ENCODE data around the gene DNAH17. TPM values are rescaled to one million over a fixed set of nuclear protein-coding genes. Genes with fewer than 3 reads are reported as not detected.
"Not testable (repeated sequence)": the region's sequence is repeated elsewhere in the genome, so short reads cannot be mapped to it uniquely, and the experiment has no call there.

Gene DNAH17
- total and polyA plus RNA-seq, 2 experiments from 2014 or later: 0.64 TPM; not detected in 1

- Histone ChIP-seq H3F3A (ENCODE audit: insufficient read depth) (no peaks in the 10 kb centered on the region), H3K36me3 (ENCODE audit: low read depth) (no peaks in the 10 kb centered on the region), H3K27me3 (replicated peaks; ENCODE audit: insufficient read depth) (no peaks in the 10 kb centered on the region), H2AFZ (no peak overlapping the region), H3K4me1 (ENCODE audit: insufficient read depth) (no peaks in the 10 kb centered on the region), H3K4me3 (no peak overlapping the region), H4K20me1 (ENCODE audit: insufficient read depth) (no peaks in the 10 kb centered on the region), H3K9ac (no peak overlapping the region), H3K9me2 (ENCODE audit: insufficient read depth) (no peaks in the 10 kb centered on the region), H3K4me2 (ENCODE audit: unreplicated experiment) (no peak overlapping the region), H3K79me2 (ENCODE audit: insufficient read depth) (no peaks in the 10 kb centered on the region), H3K9me3 (ENCODE audit: low read depth) (no peaks in the 10 kb centered on the region), H3K27ac (no peak overlapping the region)
- WGBS, 2 experiments (ENCODE audit: low coverage in 1 of 2, low lambda C conversion rate in 2 of 2, missing lambda C conversion rate in 2 of 2): 69 to 72% methylated on average over 12 of the region's 12 CpGs
- TF ChIP-seq EZH2phosphoT487 (IDR thresholded peaks at IDR 0.05; ENCODE audit: insufficient read depth, low read depth) (no peak), EZH2 (IDR thresholded peaks at IDR 0.05; ENCODE audit: insufficient read depth, poor library complexity, severe bottlenecking) (no peak)
- in situ Hi-C loops (cut with MboI): no loop called here
- DNase-seq: no peak
These were observed 108.8 kb downstream of the DNAH17 start for GRCh38 chr17:78468366-78468765.

- in situ Hi-C loops (cut with MboI): no loop called here
- H3K36me3 ChIP-seq (ENCODE audit: low read depth): no peaks in the 10 kb centered on the region
- no peak overlapping the region for H3K4me2 ChIP-seq (ENCODE audit: unreplicated experiment)
- H3F3A ChIP-seq (ENCODE audit: insufficient read depth): no peaks in the 10 kb centered on the region
- 76 to 80% methylated on average over 26 of the region's 26 CpGs for WGBS, 2 experiments (ENCODE audit: low coverage in 1 of 2, low lambda C conversion rate in 2 of 2, missing lambda C conversion rate in 2 of 2)
- no peak overlapping the region for H2AFZ ChIP-seq
- no peak overlapping the region for H3K4me3 ChIP-seq
- no peak for TF ChIP-seq EZH2 (IDR thresholded peaks at IDR 0.05; ENCODE audit: insufficient read depth, poor library complexity, severe bottlenecking)
- TF ChIP-seq EZH2phosphoT487 (IDR thresholded peaks at IDR 0.05; ENCODE audit: insufficient read depth, low read depth): no peak
- no peaks in the 10 kb centered on the region for H3K27me3 ChIP-seq (replicated peaks; ENCODE audit: insufficient read depth)
- H3K79me2 ChIP-seq (ENCODE audit: insufficient read depth): no peaks in the 10 kb centered on the region
- H3K9ac ChIP-seq: no peak overlapping the region
- H3K27ac ChIP-seq: no peak overlapping the region
- no peaks in the 10 kb centered on the region for H4K20me1 ChIP-seq (ENCODE audit: insufficient read depth)
- H3K9me3 ChIP-seq (ENCODE audit: low read depth): no peaks in the 10 kb centered on the region
- H3K9me2 ChIP-seq (ENCODE audit: insufficient read depth): no peaks in the 10 kb centered on the region
- no peaks in the 10 kb centered on the region for H3K4me1 ChIP-seq (ENCODE audit: insufficient read depth)
- no peak for DNase-seq
These were observed 110.1 kb downstream of the DNAH17 start for GRCh38 chr17:78466786-78467715.

DNA sequence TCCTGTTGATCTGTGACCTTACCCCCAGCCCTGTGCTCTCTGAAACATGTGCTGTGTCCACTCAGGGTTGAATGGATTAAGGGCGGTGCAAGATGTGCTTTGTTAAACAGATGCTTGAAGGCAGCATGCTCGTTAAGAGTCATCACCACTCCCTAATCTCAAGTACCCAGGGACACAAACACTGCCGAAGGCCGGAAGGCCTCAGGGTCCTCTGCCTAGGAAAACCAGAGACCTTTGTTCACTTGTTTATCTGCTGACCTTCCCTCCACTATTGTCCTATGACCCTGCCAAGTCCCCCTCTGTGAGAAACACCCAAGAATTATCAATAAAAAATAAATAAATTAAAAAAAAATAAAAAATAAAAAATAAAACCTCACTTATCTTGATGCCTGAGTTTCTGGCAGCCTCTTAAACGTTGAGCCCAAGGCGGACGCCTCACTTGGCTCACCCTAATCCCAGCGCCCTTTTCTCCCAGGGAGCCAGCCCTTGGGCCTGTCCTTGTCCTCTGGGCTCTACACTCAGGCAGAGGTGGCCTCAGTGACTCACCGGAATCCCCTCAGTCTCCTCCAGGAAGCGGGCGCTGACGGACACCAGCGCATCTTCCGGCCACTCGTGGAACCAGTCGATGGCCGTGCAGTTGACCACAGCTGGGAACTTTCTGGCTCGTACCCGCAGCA lies 110.9 kb downstream of the DNAH17 start:
- DNase-seq; H3K4me2 ChIP-seq (ENCODE audit: unreplicated experiment); H3K4me1 ChIP-seq (ENCODE audit: insufficient read depth); H4K20me1 ChIP-seq (ENCODE audit: insufficient read depth); H3K4me3 ChIP-seq; H3K79me2 ChIP-seq (ENCODE audit: insufficient read depth); H3K9me3 ChIP-seq (ENCODE audit: low read depth); H3K36me3 ChIP-seq (ENCODE audit: low read depth); H3K9ac ChIP-seq; H3K27ac ChIP-seq; in situ Hi-C loops (cut with MboI); H2AFZ ChIP-seq; H3K9me2 ChIP-seq (ENCODE audit: insufficient read depth); H3K27me3 ChIP-seq (replicated peaks; ENCODE audit: insufficient read depth); H3F3A ChIP-seq (ENCODE audit: insufficient read depth): not testable (repeated sequence)
- 73 to 77% methylated on average over 19 of the region's 19 CpGs for WGBS, 2 experiments (ENCODE audit: low coverage in 1 of 2, low lambda C conversion rate in 2 of 2, missing lambda C conversion rate in 2 of 2)

- no peak overlapping the region for H3K9ac ChIP-seq
- no peak overlapping the region for H3K4me3 ChIP-seq
- no peak overlapping the region for H3K4me2 ChIP-seq (ENCODE audit: unreplicated experiment)
- H3K9me2 ChIP-seq (ENCODE audit: insufficient read depth): no peaks in the 10 kb centered on the region
- no peak overlapping the region for H2AFZ ChIP-seq
- H3K79me2 ChIP-seq (ENCODE audit: insufficient read depth): no peaks in the 10 kb centered on the region
- H4K20me1 ChIP-seq (ENCODE audit: insufficient read depth): no peaks in the 10 kb centered on the region
- no peaks in the 10 kb centered on the region for H3K36me3 ChIP-seq (ENCODE audit: low read depth)
- in situ Hi-C loops (cut with MboI): no loop called here
- no peaks in the 10 kb centered on the region for H3K27me3 ChIP-seq (replicated peaks; ENCODE audit: insufficient read depth)
- 33 to 37% methylated on average over 7 to 8 of the region's 8 CpGs for WGBS, 2 experiments (ENCODE audit: low coverage in 1 of 2, low lambda C conversion rate in 2 of 2, missing lambda C conversion rate in 2 of 2)
- no peak for TF ChIP-seq EZH2 (IDR thresholded peaks at IDR 0.05; ENCODE audit: insufficient read depth, poor library complexity, severe bottlenecking)
- no peak for DNase-seq
- no peak overlapping the region for H3K27ac ChIP-seq
- H3K9me3 ChIP-seq (ENCODE audit: low read depth): no peaks in the 10 kb centered on the region
- no peaks in the 10 kb centered on the region for H3F3A ChIP-seq (ENCODE audit: insufficient read depth)
- no peaks in the 10 kb centered on the region for H3K4me1 ChIP-seq (ENCODE audit: insufficient read depth)
These were observed 115.0 kb downstream of the DNAH17 start for GRCh38 chr17:78462148-78462547.
